Caki2 (cell line): ENCODE results near the gene PPP1R12A. TPM values are rescaled to one million over a fixed set of nuclear protein-coding genes. Genes with fewer than 3 reads are reported as not detected.

Source experiments
- DNase-seq: peaks from one replicate; pipeline ENCODE4 v3.0.0-alpha.2; 2015; ENCODE audit warnings: low read depth
- in situ Hi-C: cut with HindIII; loops from 2 replicates; pipeline ENCODE4 v1.10.0; 2016; ENCODE audit warnings: low sequenced_read_pairs, low pct_unique_long_range_greater_than_20kb, mixed read lengths
- total RNA-seq: library from RNA; depleted of rRNA; stranded (reverse); fragments of >200 nt; shearing (Covaris generic); gene quantifications from 2 replicates; pipeline ENCODE4 v1.2.3, GENCODE V29; 2014; ENCODE audit warnings: low replicate concordance

PPP1R12A gene
- total RNA-seq, 1 experiment from 2014 or later, result 67.8 TPM

DNA sequence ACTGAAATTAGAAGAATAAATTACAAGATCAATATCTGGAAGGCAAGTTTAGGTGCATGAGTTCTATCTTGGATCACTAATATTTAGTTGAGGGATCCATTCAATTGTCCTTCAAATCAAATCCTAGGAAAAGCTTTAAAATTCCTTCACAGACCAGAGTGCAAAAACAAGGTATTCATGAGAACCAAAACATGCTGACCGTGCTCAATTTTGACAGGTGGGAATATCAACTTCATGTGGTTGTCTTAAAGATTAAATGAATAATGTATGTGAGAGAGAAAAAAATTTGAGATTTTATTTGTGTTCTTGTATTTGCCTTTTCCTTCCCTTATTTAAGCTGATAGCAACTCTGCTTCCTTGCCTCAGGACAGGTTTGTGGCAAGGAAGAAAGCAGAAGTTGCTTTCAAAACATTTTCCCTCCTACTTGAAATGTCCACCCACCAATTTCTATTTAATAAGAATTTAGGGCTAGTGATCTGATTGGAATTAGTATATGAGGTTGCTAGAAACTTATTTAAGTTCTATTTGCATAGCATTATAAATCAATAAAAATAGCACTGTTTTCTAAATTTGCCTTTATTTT, 4.9 kb upstream of the PPP1R12A start:
- DNase-seq, result no peak
- in situ Hi-C loops, result no loop called here

- in situ Hi-C loops, result no loop called here
- no peak for DNase-seq
Observed at GRCh38 chr12:79938843-79939242, 3.9 kb upstream of the PPP1R12A start.

GRCh38 chr12:79936670-79937069, 1.8 kb upstream of the PPP1R12A start:
- in situ Hi-C loops, result no loop called here
- DNase-seq, result no peak

GRCh38 chr12:79935624-79936345, 888 bp upstream of the PPP1R12A start:
- in situ Hi-C loops, result no loop called here
- no peak for DNase-seq

GRCh38 chr12:79934281-79935020, 446 bp downstream of the PPP1R12A start:
- no peak for DNase-seq

DNA sequence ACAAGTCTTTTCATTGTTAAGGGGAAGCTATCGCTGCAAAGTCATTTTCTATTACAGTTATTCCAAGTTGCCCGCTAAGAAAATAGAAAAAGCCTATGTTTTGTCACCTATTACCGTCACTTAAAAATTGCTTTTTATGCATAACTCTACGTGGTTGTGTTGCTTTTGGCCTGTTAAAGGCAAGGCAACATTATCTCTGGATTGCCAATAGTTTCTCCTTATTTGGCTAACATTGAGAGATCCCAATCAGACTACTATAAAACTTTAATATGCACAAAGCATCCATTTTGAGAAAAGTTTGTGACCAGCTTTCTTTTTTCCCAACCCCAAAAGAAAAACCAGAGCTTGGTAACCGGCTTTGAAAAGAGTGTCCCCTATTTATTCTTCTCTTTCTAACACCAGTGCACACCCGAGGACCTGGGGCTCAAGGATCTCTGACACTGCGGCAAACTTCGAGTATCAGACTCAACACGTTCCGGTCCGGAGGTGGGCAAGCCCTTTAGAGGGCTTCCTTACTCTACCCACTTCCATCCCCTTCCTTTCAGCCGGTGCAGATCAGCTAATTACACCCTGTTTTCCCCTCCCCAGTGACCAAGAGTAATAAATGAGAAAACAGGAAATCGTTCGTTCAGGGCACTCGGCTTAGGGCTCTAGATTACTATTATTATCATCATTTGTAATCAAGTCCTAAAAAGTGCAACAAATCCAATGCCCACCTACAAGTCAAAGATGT, 1.2 kb downstream of the PPP1R12A start:
- in situ Hi-C loops, result no loop called here
- peak; percentile 52 for DNase-seq

More at GRCh38 chr12:79934281-79935020, 446 bp downstream of the PPP1R12A start:
- in situ Hi-C loops, result no loop called here

DNA sequence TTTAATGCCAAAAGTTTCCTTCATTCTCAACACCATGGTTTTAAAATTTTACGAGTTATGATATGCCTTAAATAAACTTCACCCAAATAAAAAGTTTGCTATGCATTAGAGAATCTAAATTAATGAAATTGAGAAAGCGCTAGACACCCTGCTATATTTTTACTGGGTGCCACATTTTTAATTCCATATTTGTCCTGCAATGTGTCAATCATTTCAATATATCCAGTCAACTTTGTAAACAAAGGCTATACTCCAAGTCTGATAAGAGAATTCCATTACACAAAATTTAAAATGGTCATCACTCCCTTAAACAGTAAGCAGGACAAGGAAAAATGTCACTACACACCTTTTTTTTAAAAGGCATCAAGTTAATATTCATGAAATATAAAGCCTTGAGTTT, 1.9 kb downstream of the PPP1R12A start:
- in situ Hi-C loops, result no loop called here
- DNase-seq, result peak; percentile 23

DNA sequence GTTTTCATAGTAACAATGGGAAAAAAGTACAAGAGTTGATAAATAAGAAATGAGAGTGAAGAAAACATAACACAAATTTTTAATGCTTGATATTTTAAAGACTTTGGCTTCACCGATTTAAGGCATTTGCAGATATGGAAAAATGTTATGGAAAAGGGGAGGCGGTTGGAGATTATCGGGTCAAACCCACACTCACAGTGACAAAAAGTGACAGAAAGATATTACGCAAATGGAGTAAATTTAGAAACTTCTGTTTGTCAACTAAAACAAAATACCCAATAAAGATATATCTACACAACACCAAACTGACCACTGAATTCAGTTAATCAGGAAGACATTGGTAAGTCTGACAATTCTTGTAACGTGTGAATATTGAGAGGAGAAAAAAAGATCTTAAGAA, 2.5 kb downstream of the PPP1R12A start:
- no peak for DNase-seq
- in situ Hi-C loops, result no loop called here

- in situ Hi-C loops, result no loop called here
- DNase-seq, result no peak
Observed at GRCh38 chr12:79929065-79929464, 5.8 kb downstream of the PPP1R12A start.

- in situ Hi-C loops, result no loop called here
Observed at GRCh38 chr12:79927772-79928474, 7.0 kb downstream of the PPP1R12A start.

DNA sequence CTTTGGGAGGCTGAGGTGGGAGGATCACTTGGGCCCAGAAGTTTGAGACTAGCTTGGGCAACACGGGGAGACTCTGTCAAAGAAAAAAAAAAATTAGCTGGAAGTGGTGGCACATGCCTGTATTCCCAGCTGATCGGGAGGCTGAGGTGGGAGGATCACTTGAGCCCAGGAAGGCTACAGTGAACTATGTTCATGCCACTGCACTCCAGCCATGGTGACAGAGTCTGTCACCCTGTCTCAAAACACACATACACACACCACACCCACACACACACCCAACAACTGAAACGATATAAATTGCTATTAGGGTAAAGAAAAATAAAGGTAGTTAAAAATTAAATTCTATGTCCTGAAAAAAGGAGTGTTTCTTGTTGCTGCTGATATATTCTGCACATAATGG, 7.9 kb downstream of the PPP1R12A start:
- in situ Hi-C loops, result no loop called here
- DNase-seq, result no peak

More at GRCh38 chr12:79927772-79928474, 7.0 kb downstream of the PPP1R12A start:
- DNase-seq, result peak; percentile 33

DNA sequence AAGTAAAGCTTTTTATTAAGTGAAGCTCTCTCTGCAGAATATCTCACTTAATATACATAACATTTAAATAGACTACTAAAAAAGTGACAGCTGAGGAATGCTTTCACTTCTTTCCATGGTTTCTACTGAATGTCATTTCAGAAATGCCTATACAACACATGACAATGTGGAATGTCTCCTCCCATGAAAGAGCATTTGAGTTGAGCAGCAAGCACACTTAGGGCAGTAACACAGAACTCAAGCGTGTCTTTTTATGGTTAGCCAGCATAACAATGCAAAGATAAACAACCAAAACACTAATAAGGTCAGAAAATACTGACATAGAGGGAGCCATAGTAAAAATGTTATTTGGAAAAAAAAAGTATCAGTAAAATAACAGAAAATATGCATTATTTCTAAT, 9.4 kb downstream of the PPP1R12A start:
- DNase-seq, result no peak
- in situ Hi-C loops, result no loop called here

DNA sequence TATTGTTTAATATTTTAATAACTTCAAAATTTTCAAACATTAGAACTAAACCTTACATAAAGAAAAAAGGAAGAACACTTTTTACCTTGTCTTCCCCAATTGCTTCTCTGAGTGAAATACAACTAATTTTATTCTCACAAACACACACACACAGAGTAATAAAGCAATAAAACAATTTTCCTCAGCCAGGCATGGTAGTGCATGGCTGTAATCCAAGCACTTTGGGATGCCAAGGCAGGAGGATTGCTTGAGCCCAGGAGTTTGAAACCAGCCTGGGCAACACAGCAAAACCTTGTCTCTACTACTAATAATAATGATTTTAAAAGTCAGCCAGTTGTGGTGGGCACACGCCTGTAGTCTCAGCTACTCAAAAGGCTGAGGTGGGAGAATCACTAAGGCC, 13.1 kb downstream of the PPP1R12A start:
- DNase-seq, result no peak
- in situ Hi-C loops, result no loop called here

DNA sequence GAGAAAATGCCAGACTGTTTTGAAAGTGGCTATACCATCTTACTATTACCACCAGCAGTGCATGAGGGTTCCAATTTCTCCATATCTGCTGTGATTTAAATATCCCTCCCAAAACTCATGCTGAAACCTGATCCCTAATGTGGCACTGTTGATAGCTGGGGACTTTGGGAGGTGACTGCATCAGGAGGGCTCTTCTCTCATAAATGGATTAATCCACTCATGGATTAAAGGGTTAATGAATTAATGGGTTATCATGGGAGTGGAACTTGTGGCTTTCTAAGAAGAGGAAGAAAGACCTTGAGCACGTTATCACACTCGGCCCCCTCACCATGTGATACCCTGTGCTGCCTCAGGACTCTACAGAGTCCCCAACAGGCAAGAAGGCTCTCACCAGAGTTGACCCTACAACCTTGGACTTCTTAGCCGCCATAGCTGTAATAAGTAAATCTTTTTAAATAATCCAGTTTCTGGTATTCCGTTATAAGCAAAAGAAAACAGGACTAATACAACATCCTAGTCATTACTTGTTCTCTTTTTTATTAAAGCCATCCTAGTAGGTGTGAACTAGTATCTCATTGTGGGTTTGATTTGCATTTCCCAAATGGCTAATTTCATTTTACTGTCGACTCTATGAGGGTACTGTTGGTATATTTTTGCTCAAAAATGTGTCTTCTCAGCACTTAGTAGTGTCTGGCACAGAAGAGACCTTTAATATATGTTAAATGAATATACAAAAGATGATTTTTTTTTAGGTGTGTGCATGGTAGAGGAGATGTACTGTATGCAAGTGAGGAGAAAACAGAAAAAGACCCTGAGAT, 14.3 kb downstream of the PPP1R12A start:
- DNase-seq, result no peak

GRCh38 chr12:79919762-79920161, 15.1 kb downstream of the PPP1R12A start:
- in situ Hi-C loops, result no loop called here
- DNase-seq, result no peak

More for the DNA sequence above, 14.3 kb downstream of the PPP1R12A start:
- in situ Hi-C loops, result no loop called here

DNA sequence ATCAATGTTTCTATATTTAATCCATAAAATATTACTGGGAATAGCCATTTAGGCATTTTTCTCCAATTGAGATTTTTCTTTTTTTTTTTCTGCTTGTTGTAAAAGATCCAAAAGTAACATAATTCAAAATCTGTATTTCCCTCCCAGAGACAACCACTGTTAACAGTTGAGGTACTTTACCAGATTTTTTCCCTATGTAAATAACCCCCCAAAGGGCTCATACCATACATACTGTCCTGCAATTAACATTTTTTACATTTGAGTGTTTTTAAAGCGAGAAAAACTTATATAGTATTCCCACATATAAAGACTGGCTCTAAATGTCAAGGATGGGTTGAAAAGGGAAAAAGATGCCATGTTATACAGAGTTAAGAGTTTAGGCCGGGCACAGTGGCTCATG, 18.1 kb downstream of the PPP1R12A start:
- in situ Hi-C loops, result no loop called here

GRCh38 chr12:79911889-79912656, 22.8 kb downstream of the PPP1R12A start:
- in situ Hi-C loops, result no loop called here
- DNase-seq, result peak; percentile 50

More for the DNA sequence above, 18.1 kb downstream of the PPP1R12A start:
- DNase-seq, result no peak
